Trophoblast cell (in vitro differentiated cells and primary cell): ENCODE measurements around the gene NOP56.

Experiments
- DNase-seq, 2 donors: peaks; one replicate each; pipeline ENCODE4 v3.0.0-alpha.2; 2016
- H2AFZ ChIP-seq: 2 replicates; pipeline ENCODE4 v1.6.1; 2013; ENCODE audit warnings: low read length, moderate library complexity, mild to moderate bottlenecking; ENCODE audit not compliant: insufficient read depth, poor library complexity
- H2AK5ac ChIP-seq: 2 replicates; pipeline ENCODE4 v1.6.1; 2013; ENCODE audit warnings: mild to moderate bottlenecking, low read length
- H2BK120ac ChIP-seq: 2 replicates; pipeline ENCODE4 v1.6.1; 2013; ENCODE audit warnings: low read length, mild to moderate bottlenecking, moderate library complexity; ENCODE audit not compliant: insufficient read depth, poor library complexity
- H2BK12ac ChIP-seq: 2 replicates; pipeline ENCODE4 v1.6.1; 2013; ENCODE audit warnings: mild to moderate bottlenecking, low read length, moderate library complexity
- H2BK5ac ChIP-seq: 2 replicates; pipeline ENCODE4 v1.6.1; 2013; ENCODE audit warnings: low read length, low read depth, moderate library complexity, mild to moderate bottlenecking; ENCODE audit not compliant: poor library complexity
- H3K14ac ChIP-seq: 2 replicates; pipeline ENCODE4 v1.6.1; 2013; ENCODE audit warnings: mild to moderate bottlenecking, low read length
- H3K18ac ChIP-seq: 2 replicates; pipeline ENCODE4 v1.6.1; 2013; ENCODE audit warnings: mild to moderate bottlenecking, low read length
- H3K23ac ChIP-seq: 2 replicates; pipeline ENCODE4 v1.6.1; 2013; ENCODE audit warnings: low read length
- H3K27ac ChIP-seq: 2 replicates; pipeline ENCODE4 v1.5.1; 2013; ENCODE audit warnings: low read depth, mild to moderate bottlenecking, inconsistent platforms, low read length, moderate library complexity
- H3K27me3 ChIP-seq: 2 replicates; pipeline ENCODE4 v1.6.1; 2013; ENCODE audit warnings: inconsistent platforms, mild to moderate bottlenecking, low read length, moderate library complexity; ENCODE audit not compliant: insufficient read depth
- H3K36me3 ChIP-seq, 2 experiments: 1 replicate in 1 of 2; 2 replicates in 1 of 2; pipeline ENCODE4 v1.6.1; 2013; ENCODE audit warnings: low read length in 2 of 2, mild to moderate bottlenecking in 2 of 2, moderate library complexity in 1 of 2; ENCODE audit not compliant: insufficient read depth in 2 of 2, control insufficient read depth in 1 of 2
- H3K4ac ChIP-seq: 2 replicates; pipeline ENCODE4 v1.6.1; 2013; ENCODE audit warnings: low read depth, mild to moderate bottlenecking, low read length, moderate library complexity
- H3K4me1 ChIP-seq, 2 experiments: 1 replicate in 1 of 2; 2 replicates in 1 of 2; pipeline ENCODE4 v1.6.1; 2013; ENCODE audit warnings: low read length in 2 of 2, mild to moderate bottlenecking in 2 of 2, moderate library complexity in 1 of 2; ENCODE audit not compliant: insufficient read depth in 2 of 2, control insufficient read depth in 1 of 2
- H3K4me2 ChIP-seq: 2 replicates; pipeline ENCODE4 v1.6.1; 2013; ENCODE audit warnings: inconsistent platforms, mild to moderate bottlenecking, low read length, moderate library complexity
- H3K4me3 ChIP-seq: 2 replicates; pipeline ENCODE4 v1.5.1; 2013; ENCODE audit warnings: mild to moderate bottlenecking, low read depth, low read length, inconsistent platforms
- H3K79me1 ChIP-seq: one replicate; pipeline ENCODE4 v1.6.1; 2013; ENCODE audit warnings: low read length
- H3K79me2 ChIP-seq: 2 replicates; pipeline ENCODE4 v1.6.1; 2013; ENCODE audit warnings: low read length, mild to moderate bottlenecking; ENCODE audit not compliant: control insufficient read depth, insufficient read depth, poor library complexity
- H3K9ac ChIP-seq: 2 replicates; pipeline ENCODE4 v1.6.1; 2013; ENCODE audit warnings: mild to moderate bottlenecking, low read length
- H3K9me3 ChIP-seq: 2 replicates; pipeline ENCODE4 v1.6.1; 2013; ENCODE audit warnings: low read depth, mild to moderate bottlenecking, control low read depth, inconsistent platforms, low read length; ENCODE audit not compliant: insufficient read depth
- H4K12ac ChIP-seq: 2 replicates; pipeline ENCODE4 v1.6.1; 2013; ENCODE audit warnings: low read depth, mild to moderate bottlenecking, low read length, moderate library complexity
- H4K8ac ChIP-seq: 2 replicates; pipeline ENCODE4 v1.6.1; 2013; ENCODE audit warnings: low read depth, mild to moderate bottlenecking, low read length, moderate library complexity
- H4K91ac ChIP-seq: one replicate; pipeline ENCODE4 v1.6.1; 2013; ENCODE audit warnings: low read depth, mild to moderate bottlenecking, low read length, moderate library complexity
- WGBS: extraction: QIAGEN DNeasy Blood & Tissue Kit; methylation state at CpG from one replicate; pipeline ENCODE4 v1.1.7; 2013; ENCODE audit warnings: missing lambda C conversion rate; ENCODE audit not compliant: insufficient read length, insufficient coverage; ENCODE audit errors: extremely low coverage; 5-methylcytosine and 5-hydroxymethylcytosine counted together

Gene NOP56

DNA sequence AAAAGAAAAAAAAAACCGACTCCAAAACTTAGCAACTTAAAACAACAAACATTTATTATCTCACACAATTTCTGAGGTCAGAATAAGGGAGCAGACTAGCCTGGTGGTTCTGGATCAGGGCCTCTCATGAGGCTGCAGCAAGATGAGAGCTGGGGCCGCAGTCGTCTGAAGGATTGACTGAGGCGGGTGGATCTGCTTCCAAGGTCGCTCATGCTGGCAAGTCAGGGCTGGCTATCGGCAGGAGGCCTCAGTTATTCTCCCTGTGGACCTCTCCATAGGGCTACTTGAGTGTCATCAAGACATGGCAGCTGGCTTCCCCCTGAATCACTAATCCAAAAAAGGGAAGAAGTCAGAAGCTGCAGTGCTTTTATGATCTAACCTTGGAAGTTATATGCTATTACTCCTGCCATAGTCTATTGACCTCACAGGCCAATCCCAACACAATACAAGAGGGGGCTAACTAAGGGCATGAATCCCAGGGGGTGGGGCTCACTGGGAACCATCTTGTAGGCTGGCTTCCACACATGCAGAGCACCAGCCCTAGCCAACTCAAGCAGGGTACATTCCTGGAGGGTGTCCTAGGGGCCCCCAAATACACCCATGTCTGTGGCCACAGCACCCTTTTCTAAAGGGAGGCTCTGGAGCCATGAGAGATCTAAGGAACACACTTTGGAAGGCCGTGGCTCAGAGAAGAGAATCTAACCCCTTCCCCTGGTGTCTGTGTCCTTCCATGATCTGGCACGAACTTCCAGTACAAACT lies 51.5 kb downstream of the NOP56 start:
- H3K4me2 ChIP-seq = no peak overlapping the region
- peaks cover 4% of the 10 kb centered on the region for H3K9me3 ChIP-seq
- no peaks in the 10 kb centered on the region for H3K79me1 ChIP-seq
- no peak overlapping the region for H4K8ac ChIP-seq
- no peak overlapping the region for H3K9ac ChIP-seq
- H3K79me2 ChIP-seq = no peaks in the 10 kb centered on the region
- H2BK120ac ChIP-seq = no peak overlapping the region
- H2AK5ac ChIP-seq = no peak overlapping the region
- no peak for DNase-seq
- no peak overlapping the region for H3K27ac ChIP-seq
- H3K36me3 ChIP-seq = no peaks in the 10 kb centered on the region
- H2BK5ac ChIP-seq = no peak overlapping the region
- H3K4me1 ChIP-seq = no peaks in the 10 kb centered on the region
- H3K18ac ChIP-seq = no peak overlapping the region
- no peak overlapping the region for H2AFZ ChIP-seq
- H2BK12ac ChIP-seq = no peak overlapping the region
- H3K4ac ChIP-seq = no peak overlapping the region
- H4K91ac ChIP-seq = no peak overlapping the region
- no CpG with 5 or more reads among the region's 8 CpGs for WGBS
- peaks cover 6% of the 10 kb centered on the region for H3K27me3 ChIP-seq
- H3K4me3 ChIP-seq = no peak overlapping the region
- H4K12ac ChIP-seq = no peak overlapping the region
- no peak overlapping the region for H3K14ac ChIP-seq
- H3K23ac ChIP-seq = no peak overlapping the region

DNA sequence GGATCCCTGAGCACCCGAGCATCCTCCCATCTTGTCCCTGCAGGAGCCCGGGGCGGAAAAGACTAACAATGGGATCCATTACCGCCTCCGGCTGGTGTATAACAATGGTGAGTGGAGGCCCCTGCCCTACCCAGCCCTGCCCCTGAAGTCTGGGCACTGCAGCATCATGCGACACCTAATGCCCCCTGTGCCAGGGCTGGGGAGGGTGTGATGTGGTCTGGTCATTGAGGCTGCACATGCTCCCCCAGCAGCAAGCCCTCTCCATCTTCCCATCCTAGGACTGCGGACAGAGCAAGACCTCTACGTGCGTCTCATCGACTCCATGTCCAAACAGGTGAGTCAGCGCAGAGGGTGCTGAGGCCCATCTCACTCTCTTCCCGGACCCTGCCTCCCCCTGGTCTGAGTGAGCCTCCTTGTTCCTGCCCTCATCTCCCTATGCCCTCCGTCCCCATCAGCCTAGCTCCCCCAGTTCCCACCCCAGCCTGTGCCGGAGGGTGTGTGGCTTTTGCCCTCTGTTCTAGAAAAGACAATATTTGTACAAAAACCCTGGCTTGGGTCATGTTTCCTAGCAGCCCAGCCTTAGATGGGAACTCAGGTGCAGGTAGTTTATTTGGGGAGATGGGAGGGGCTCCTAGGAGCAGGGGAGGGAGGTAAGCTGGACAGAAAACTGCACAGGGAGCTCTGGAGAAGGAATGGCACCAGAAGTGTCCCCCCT lies 53.7 kb downstream of the NOP56 start:
- Histone ChIP-seq H2BK12ac (no peak overlapping the region), H3K27me3 (peaks cover 4% of the 10 kb centered on the region), H3K79me1 (no peaks in the 10 kb centered on the region), H3K4ac (no peak overlapping the region), H3K36me3 (no peaks in the 10 kb centered on the region), H2AFZ (no peak overlapping the region), H3K18ac (no peak overlapping the region), H3K27ac (no peak overlapping the region), H3K4me3 (no peak overlapping the region), H2BK5ac (no peak overlapping the region), H4K8ac (no peak overlapping the region), H3K23ac (no peak overlapping the region), H2BK120ac (no peak overlapping the region), H4K91ac (no peak overlapping the region), H3K9ac (no peak overlapping the region), H3K4me2 (no peak overlapping the region), H3K14ac (no peak overlapping the region), H4K12ac (no peak overlapping the region), H3K79me2 (no peaks in the 10 kb centered on the region), H2AK5ac (no peak overlapping the region), H3K9me3 (peaks cover 2% of the 10 kb centered on the region), H3K4me1 (no peaks in the 10 kb centered on the region)
- DNase-seq = no peak
- WGBS = no CpG with 5 or more reads among the region's 14 CpGs

DNA sequence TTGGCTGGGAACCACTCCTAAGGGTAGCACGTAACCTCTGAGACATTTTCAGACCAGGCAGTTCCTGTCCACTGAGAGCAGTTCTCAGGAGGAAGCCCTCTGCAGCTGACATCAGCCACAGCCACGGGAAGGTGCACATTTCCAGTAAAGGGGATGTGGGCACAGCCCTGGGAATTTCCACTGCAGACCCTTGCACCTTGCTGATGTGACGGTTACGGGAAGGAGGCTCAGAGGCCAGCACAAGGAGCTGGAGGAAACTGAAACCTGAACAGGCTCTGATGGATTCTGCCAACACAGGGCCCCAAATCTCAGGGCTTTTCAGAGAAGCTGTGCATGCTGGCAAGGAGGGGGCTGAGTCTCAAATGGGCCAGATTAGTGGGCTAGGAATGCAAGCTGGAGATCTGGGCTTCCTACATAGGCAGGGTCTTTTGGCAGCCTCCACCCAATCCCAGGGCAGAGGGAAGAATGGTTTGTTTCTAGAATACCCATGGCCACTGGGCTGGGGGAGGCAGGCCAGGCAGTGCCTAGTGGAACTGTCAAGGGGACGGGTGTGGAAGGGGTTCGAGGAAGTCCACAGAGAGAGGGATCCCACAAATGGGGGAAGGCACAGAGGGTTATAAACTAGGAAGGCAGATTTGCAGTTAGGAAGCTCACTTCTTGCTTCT lies 54.4 kb downstream of the NOP56 start:
- DNase-seq = no peak
- H2AK5ac ChIP-seq = no peak overlapping the region
- no peak overlapping the region for H4K91ac ChIP-seq
- H2BK5ac ChIP-seq = no peak overlapping the region
- no peak overlapping the region for H4K8ac ChIP-seq
- H3K27ac ChIP-seq = no peak overlapping the region
- H3K4ac ChIP-seq = no peak overlapping the region
- no peak overlapping the region for H3K4me2 ChIP-seq
- H3K4me1 ChIP-seq = no peaks in the 10 kb centered on the region
- H3K4me3 ChIP-seq = no peak overlapping the region
- no peak overlapping the region for H2BK120ac ChIP-seq
- no peak overlapping the region for H2AFZ ChIP-seq
- H3K79me2 ChIP-seq = no peaks in the 10 kb centered on the region
- no peak overlapping the region for H4K12ac ChIP-seq
- H3K36me3 ChIP-seq = no peaks in the 10 kb centered on the region
- no peak overlapping the region for H3K14ac ChIP-seq
- H3K27me3 ChIP-seq = peaks cover 3% of the 10 kb centered on the region
- peaks cover 2% of the 10 kb centered on the region for H3K9me3 ChIP-seq
- H3K18ac ChIP-seq = no peak overlapping the region
- whole genome bisulfite sequencing = no CpG with 5 or more reads among the region's 6 CpGs
- H2BK12ac ChIP-seq = no peak overlapping the region
- H3K79me1 ChIP-seq = no peaks in the 10 kb centered on the region
- H3K23ac ChIP-seq = no peak overlapping the region
- H3K9ac ChIP-seq = no peak overlapping the region

DNA sequence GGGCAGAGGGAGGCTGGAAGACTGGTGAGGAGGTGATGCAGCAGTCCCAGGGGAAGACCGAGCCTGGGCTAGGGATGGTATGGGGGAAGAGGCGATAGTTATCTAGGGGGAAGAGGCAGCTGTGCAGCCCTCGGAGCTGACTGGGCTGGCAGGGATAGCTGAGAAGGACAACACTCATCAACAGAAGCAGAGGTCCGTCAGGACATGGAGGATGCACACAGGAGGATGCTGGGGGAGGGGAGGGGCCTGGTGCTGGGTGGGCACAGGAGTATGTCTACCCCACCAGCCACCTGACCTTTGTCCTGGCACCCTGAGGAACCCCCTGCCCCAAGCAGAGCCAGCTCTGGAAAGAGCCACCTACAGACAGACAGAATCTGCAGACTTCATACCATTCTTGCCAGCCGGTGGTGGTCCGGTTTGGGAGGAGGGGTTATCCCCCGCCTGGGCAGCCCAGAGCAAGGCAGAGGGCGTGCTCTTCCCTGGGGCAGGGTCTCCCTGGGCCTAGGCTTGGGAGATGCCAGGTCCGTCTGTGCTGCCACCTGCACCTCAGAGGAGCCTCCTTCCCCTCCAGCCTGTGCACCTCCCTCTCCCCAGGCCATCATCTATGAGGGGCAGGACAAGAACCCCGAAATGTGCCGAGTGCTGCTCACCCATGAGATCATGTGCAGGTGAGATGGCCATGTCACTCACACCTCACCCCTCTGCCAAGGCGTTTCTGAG lies 55.1 kb downstream of the NOP56 start:
- Histone ChIP-seq H3K9me3 (peaks cover 2% of the 10 kb centered on the region), H4K91ac (no peak overlapping the region), H4K8ac (no peak overlapping the region), H3K4ac (no peak overlapping the region), H3K14ac (no peak overlapping the region), H3K79me2 (no peaks in the 10 kb centered on the region), H3K27ac (no peak overlapping the region), H3K9ac (no peak overlapping the region), H3K4me2 (no peak overlapping the region), H3K18ac (no peak overlapping the region), H3K4me3 (no peak overlapping the region), H3K27me3 (peaks cover 3% of the 10 kb centered on the region), H2BK5ac (no peak overlapping the region), H4K12ac (no peak overlapping the region), H2BK12ac (no peak overlapping the region), H3K79me1 (no peaks in the 10 kb centered on the region), H3K23ac (no peak overlapping the region), H2AFZ (no peak overlapping the region), H2BK120ac (no peak overlapping the region), H3K4me1 (no peaks in the 10 kb centered on the region), H3K36me3 (no peaks in the 10 kb centered on the region), H2AK5ac (no peak overlapping the region)
- DNase-seq = no peak
- WGBS = no CpG with 5 or more reads among the region's 12 CpGs
